GM18502 (cell line): ENCODE data around the gene GALNTL6.
"Not testable (repeated sequence)": the region's sequence is repeated elsewhere in the genome, so short reads cannot be mapped to it uniquely, and the experiment has no call there.

Experiments
- ATAC-seq: cut with Tn5 transposase; IDR thresholded peaks from one replicate; pipeline ENCODE4 v1.9.1; 2021; ENCODE audit warnings: mild to moderate bottlenecking; ENCODE audit not compliant: unreplicated experiment, poor library complexity

GALNTL6 gene

DNA sequence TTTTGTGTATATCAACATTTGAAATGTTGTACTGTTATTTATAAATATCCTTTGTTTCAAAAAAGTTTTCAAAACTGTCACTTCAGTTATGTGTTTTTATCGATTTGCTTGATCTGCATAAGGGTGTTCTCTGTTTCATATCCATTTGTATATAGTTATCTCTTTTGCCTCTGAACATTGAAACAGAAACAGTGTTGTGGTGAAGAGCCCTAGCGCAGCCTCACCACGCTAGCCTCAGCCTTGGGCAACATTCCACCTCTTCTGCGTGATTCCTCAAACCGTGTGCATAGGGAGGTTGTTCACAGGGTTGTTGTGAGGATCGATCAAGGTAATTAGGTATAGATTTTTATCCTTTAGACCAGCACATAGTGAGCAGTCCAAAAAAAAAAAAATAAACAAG is 1068.4 kb downstream of the GALNTL6 start:
- ATAC-seq, result no peak

DNA sequence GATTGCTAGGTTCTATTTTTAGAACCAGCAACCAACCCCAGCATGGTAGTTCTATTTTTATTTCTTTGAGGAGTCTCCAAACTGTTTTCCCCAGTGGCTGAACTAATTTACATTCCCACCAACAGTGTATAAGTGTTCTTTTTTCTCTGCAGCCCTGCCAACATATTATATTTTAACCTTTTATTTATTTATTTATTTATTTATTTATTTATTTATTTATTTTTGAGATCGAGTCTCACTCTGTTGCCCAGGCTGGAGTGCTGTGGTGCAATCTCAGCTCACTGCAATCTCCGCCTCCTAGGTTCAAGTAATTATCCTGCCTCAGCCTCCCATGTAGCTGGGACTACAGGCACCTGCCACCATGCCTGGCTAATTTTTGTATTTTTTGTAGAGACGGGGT is 1074.2 kb downstream of the GALNTL6 start:
- not testable (repeated sequence) for ATAC-seq

DNA sequence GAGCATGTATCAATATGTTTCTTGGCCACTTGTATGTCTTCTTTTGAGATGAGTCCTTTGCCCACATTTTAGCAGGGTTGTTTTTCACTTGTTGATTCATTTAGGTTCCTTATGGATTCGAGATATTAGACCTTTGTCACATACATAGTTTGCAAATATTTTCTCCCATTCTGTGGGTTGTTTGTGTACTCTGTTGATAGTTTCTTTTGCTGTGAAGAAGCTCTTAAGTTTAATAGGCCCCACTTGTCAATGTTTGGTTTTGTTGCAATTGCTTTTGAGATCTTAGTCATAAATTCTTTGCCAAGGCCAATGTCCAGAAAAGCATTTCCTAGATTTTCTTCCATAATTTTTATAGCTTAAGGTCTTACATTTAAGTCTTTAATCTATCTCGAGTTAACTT is 1074.8 kb downstream of the GALNTL6 start:
- no peak for ATAC-seq

DNA sequence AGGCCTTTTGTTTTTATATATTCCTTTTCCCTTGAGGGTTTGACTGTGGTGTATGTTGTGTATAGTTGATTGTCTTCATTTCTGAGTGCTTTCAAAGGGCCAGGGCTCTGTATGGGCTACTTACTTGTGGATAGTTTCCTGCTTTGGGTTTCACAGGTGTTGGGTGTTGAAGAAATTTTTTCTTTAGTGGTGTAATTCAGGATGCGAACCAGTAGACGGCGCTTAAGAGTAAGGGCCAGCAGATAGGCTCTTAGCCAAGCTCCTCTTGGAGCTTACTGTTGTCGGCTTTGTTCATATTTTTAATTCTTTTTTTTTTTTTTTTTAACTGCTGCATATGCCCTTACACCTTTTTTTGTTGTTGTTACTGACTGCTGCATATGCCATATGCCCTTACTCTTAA is 1079.1 kb downstream of the GALNTL6 start:
- peak; percentile 76 for ATAC-seq

DNA sequence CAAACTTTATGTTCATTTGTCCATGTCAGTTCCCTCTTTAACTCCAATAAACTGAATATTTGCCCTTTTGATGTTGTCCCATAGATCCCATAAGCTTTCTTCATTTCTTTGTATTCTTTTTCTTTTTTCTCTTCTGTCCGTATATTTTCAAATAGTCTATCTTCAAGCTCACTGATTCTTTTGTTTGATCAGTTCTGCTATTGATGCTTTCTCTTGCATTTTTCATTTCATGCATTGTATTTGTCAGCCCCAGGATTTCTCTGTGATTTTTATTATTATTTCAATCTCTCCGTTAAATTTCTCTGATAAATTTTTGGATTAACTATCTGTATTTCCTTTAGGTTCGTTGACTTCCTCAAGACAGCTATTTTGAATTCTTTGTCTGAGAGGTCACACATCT is 1082.5 kb downstream of the GALNTL6 start:
- ATAC-seq, result no peak

DNA sequence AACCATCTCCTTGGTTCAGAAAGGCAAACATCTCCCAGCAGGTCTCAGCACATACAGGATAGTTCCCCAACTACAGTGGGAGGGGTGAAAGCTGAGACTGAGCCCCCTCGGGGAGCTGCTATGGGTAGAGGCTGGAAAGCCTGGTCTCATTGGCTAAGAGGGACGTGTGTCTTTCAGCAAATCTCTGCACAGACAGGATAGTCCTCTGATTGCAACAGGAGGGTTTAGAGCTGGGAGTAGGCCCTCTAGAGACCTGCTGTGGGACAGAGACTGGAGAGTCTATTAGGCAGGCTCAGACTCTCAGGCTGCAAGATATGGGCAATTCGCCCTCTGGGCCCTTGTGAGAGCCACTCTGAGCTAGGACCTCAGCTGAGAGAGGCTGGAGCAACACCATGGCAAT is 1083.8 kb downstream of the GALNTL6 start:
- no peak for ATAC-seq

DNA sequence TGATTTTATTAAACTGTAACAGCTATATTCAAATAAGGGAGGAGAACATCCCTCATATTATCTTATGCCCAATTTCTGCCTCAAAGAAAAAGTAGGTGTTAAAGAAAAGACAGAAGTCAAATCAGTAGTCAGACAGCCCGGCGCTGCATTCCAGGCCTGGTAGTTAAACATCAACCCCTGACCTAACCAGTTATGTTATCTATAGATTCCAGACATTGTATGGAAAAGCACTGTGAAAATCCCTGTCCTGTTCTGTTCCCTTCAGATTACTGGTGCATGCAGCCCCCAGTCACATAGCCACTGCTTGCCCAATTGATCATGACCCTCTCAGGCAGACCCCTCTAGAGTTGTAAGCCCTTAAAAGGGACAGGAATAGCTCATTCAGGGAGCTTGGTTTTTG is 1085.5 kb downstream of the GALNTL6 start:
- no peak for ATAC-seq

DNA sequence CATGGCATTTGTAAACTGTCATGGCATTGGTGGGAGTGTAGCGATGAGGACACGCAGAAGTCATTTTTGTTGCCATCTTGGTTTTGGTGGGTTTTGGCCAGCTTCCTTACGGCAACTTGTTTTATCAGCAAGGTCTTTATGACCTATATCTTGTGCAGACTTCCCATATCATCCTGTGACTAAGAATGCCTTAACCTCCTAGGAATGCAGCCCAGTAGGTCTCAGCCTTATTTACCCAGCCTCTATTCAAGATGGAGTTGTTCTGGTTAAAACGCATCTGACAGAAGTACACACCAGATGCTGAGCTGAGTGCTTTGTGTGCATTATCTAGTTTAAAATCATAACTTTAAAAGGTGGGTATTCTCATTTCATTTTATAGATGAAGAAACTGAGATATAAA is 1086.7 kb downstream of the GALNTL6 start:
- ATAC-seq, result no peak

DNA sequence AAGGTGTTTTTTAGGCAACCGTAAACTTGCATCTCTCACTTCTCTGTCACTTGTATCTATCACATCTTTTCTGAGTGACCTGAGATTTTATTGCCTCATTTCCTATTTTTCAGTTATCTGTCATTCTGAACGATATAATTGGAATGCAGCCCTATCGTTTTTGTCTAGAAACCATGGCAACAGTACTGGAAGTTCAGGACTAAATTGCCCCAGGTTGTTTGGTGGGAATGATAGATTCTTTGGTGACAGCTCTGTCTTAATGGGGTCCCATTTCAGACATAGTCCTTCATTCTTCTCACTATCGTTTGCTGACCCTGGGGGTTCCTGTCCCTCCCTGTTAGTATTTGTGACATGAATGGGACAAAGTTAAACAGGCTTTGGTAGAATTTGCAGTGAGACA is 1087.7 kb downstream of the GALNTL6 start:
- no peak for ATAC-seq

DNA sequence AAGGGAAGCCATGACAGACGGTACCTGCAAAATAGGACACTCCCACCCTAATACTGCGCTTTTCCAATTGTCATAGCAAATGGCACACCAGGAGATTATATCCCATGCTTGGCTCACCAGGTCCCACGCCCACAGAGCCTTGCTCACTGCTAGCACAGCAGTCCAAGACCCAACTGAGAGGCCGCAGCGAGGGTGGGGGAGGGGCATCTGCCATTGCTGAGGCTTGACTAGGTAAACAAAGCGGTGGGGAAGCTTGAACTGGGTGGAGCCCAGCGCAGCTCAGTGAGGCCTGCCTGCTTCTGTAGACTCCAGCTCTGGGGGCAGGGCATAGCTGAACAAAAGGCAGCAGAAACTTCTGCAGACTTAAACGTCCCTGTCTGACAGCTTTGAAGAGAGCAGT is 1099.3 kb downstream of the GALNTL6 start:
- not testable (repeated sequence) for ATAC-seq

DNA sequence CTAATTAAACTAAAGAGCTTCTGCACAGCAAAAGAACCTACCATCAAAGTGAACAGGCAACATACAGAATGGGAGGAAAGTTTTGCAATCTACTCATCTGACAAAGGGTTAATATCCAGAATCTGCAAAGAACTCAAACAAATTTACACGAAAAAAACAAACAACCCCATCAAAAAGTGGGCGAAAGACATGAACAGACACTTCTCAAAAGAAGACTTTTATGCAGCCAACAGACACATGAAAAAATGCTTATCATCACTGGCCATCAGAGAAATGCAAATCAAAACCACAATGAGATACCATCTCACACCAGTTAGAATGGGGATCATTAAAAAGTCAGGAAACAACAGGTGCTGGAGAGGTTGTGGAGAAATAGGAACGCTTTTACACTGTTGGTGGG is 1104.2 kb downstream of the GALNTL6 start:
- not testable (repeated sequence) for ATAC-seq

DNA sequence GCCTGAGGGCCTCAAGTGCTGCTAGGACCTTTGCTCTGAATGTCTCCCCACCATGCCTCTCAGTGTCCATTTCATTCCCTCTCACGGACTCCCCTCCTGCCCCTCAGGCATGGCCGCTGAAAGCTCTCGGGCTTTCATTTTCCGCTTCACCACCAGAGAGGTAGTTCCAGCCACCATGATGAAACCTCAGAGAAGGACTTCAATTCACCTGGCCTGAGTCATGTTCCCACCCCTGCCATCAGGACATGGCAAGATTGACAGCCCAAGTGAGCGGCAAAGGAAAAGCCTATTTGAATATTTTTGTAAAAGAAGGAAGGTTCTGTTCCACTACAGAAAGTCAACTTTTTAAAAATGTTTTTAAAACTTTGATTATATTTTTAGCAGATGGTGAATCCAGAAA is 1106.1 kb downstream of the GALNTL6 start:
- ATAC-seq, result no peak

DNA sequence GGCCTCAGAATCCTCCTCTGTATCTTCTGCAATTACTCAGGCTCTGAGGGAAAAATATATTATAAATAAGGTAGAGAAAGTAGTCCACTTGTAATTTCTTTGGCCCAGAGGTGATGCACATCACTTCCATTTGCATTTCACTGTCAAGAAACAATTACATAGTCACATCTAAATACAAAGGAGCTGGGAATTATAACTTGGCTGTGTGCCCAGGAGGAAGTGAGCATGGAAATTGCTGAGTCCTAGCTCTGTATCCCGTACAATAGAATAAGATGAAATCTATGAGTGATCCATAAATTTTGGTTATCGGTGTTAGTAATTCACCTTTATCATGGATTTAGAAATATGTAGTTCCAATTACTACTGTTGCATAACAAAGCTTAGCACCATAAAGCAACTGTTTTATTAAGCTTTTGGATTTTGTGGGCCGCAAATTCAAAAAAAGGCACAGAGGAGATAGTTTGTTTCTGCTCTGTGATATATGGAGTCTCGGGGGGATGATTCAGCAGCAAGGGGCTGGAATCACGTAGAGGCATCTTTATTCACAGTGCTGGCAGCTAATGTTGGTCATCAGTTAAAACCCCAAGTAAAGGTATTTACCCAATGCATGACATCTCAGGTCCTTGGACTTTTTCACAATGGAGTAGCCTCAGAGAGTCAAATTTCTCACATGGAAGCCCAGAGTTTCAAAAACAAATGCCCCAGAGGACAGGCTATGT is 1114.1 kb downstream of the GALNTL6 start:
- no peak for ATAC-seq

DNA sequence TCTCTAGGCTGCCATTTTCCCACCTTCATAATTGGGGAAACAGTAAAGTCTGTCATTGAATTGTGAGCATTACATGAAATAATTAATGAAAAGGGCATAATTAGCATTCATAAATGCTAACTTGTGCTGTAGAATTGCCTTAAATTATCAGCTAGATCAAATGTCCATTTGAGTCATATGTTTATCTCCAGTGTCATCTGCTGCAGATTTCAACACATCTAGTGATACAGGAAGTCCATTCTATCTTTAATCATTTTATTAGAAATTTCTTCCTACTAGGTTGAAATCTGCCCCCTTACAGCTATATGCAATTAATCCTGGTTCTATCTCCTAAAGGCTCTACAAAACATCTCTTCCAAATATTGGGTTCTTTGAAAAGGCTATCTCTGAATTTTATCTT is 1115.1 kb downstream of the GALNTL6 start:
- no peak for ATAC-seq

DNA sequence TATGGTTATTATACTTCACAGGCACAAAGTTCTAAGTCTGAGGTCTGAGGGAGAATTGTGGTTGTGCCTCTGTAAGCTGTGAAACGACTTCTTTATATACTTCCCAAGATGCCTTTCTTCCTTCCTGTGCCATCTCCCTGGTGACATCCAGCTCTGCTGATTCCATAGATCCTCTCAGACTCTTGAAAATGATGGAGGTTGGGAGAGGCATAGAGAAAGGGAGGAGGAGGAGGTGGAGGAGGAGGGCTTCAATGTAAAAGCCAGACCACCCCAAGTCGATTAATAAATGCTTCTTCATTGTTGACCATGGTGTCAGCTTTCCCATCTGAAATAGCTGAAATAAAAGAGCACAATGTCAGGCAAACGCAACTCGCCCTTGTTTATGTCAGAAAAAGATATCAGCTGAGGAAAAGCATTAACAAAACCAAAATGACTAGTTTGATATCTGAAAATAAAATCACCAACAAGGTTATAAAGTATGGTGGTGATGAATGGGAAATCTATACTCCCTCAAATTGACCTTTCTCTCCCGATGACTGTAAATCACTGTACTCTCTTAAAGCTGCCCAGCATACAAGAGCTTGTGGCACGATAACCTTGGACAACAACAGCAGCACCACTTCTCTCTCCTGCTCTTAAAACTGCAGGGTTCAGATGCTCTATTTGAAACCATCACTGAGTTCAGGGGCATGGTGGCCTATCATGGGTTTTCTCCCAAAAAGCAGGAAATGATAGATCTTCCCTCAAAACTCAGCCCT is 1125.0 kb downstream of the GALNTL6 start:
- ATAC-seq, result no peak

DNA sequence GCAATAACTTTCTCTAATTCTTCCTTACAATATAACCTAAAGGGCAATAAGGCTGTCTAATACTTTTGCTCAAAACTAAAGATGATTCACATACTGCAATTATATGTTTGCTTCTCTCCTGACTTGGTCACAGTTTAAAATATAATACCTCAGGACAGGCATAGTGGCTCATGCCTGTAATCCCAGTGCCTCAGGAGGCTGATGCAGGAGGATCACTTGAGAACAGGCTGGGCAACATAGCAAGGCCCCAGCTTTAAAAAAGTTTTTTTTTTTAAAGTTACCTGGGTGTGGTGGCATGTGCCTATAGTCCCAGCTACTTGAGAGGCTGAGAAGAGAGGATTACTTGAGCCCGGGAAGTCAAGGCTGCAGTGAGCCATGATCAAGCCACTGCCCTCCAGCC is 1125.7 kb downstream of the GALNTL6 start:
- no peak for ATAC-seq

DNA sequence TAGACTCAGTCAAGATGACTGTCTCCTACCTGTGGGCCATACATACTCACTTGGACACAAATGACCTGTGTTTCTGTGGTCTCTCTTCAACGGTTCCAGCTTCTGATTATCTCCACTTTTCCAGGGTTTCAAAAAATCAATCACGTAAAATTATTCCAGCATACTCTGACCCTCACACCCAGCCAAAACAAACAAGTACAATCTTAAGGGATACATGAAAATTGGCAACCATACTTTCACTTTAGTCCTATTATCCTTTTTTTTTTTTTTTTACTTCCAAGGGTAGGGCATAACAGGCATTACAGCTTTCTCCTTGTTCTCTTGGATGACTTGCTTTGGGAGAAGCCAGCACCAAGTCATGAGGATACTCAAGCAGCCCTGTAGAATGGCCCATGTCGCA is 1129.6 kb downstream of the GALNTL6 start:
- no peak for ATAC-seq

DNA sequence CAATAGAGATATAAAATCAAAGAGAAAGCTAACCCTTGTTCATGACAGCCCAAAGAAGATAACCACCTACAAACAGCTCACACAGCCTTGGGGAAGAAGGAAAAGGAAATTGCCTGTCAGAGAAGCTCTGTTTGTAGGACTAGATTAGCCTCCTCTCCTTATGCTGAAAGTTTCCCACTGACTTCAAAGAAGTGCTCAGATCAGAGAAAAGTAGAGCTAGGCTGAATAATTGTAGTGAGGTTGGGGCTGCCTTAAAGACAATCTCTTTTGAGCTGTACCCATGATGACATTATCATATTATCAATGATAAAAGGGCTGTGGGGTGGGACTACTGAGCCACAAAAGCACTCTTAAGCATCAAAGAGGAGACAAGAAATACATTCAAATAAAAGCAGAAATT is 1132.4 kb downstream of the GALNTL6 start:
- no peak for ATAC-seq

DNA sequence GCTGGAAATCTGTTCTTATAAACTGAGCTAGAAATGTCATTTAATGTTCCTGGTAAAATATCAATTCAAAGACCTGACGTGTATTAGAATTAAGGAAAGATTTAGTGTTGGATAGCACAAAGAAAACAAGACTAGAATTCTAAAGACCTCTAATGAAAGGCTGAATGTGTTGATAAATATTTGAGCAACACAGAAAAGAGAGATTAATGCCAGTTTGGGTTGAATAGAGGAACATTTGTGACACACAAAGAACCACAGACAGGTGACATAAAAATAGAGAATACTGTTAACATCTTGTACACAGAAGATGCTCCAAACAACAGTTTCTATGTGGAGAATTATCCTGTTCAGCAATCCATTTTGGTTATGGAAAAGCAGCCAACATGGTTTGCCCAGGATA is 1133.3 kb downstream of the GALNTL6 start:
- no peak for ATAC-seq

DNA sequence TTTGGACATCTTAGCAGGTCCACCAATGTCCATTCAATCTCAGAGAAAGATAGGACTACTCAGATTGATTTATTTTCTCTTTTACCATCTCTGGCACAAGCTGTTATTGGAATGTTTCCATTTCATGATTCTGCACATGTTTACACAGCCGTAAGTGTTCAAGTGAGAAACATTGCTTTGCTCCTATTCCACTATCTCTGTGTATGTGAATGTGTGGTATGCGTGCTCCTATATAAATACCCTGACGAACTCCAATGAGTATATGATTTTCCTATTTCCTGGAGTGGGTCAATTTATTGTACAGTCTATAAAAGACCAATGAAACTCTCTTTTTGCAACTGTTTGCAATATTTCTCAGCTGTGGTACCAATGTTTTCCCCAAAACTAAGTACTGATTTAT is 1134.4 kb downstream of the GALNTL6 start:
- ATAC-seq, result no peak

DNA sequence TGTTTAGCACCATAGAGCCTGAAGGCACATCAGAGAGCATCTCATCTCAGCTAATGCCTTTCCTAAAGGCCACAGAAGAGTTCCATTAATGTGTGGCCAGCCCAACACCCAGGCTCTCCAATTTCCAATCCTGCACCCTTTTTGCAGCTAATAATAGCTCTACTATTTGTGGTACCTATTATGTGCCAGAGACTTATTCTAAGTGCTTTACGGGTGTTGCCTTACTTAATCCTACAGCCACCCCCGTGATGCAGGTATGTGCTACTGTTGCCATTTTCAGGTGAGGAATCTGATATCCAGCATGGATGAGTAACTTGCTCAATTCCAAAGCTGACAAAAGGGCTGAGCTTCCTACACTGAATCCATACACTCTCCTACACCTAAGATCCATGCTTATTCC is 1137.8 kb downstream of the GALNTL6 start:
- no peak for ATAC-seq
